Measurements from ENCODE around the gene CFD. TPM values are rescaled to one million over a fixed set of nuclear protein-coding genes. Genes with fewer than 3 reads are reported as not detected.

CFD gene
- 0.83 and 156 TPM in 2 replicates for total RNA-seq (ENCODE audit: low replicate concordance)

GRCh38 chr19:858868-859843 is at the start of gene CFD:
TSS of gene CFD (plus strand) at chr19:859664. CDS start at chr19:859690, 26 bp downstream.

GRCh38 chr19:821825-822503 is 37.5 kb upstream of the CFD start, which contains the start of gene PLPPR3:
TSS of gene PLPPR3 (minus strand) at chr19:821955. CDS start at chr19:821559, 396 bp downstream.

GRCh38 chr19:827710-828321 is 31.6 kb upstream of the CFD start, which contains the start of gene AZU1:
TSS of gene AZU1 (plus strand) at chr19:827837. CDS start at chr19:827847, 10 bp downstream.

GRCh38 chr19:840519-841206 is 18.8 kb upstream of the CFD start, which contains the start of gene PRTN3:
TSS of gene PRTN3 (plus strand) at chr19:840999. CDS start at chr19:841009, 10 bp downstream.

GRCh38 chr19:852136-853013 is 7.1 kb upstream of the CFD start, which contains the start of gene ELANE:
TSS of gene ELANE (plus strand) at chr19:852303. CDS start at chr19:852329, 26 bp downstream.

GRCh38 chr19:892894-893689 is 33.6 kb downstream of the CFD start, which contains the start of the genes MED16 and RNU6-9:
TSS of gene MED16 (minus strand) at chr19:893187. CDS start at chr19:891131, 2,056 bp downstream.
TSS of gene RNU6-9 (plus strand) at chr19:893484.

Other genes starting within 250 kb of the CFD start
- gene POLRMT, start 226.1 kb upstream of the CFD start, total RNA-seq (ENCODE audit: low replicate concordance) = 16.6 and 19.8 TPM in 2 replicates
- gene FGF22, start 219.8 kb upstream of the CFD start, total RNA-seq (ENCODE audit: low replicate concordance) = not detected in 2 replicates
- gene RNF126, start 196.4 kb upstream of the CFD start, total RNA-seq (ENCODE audit: low replicate concordance) = 6.2 and 24.2 TPM in 2 replicates
- gene FSTL3, start 183.3 kb upstream of the CFD start, total RNA-seq (ENCODE audit: low replicate concordance) = 22.8 and 81.7 TPM in 2 replicates
- gene PRSS57, start 164.2 kb upstream of the CFD start, total RNA-seq (ENCODE audit: low replicate concordance) = not detected in 2 replicates
- gene PALM, start 150.7 kb upstream of the CFD start, total RNA-seq (ENCODE audit: low replicate concordance) = 6.0 and 26.7 TPM in 2 replicates
- gene MISP, start 108.6 kb upstream of the CFD start, total RNA-seq (ENCODE audit: low replicate concordance) = under 0.01 TPM in 1 of 2 replicates, not detected in the other
- gene PTBP1, start 62.2 kb upstream of the CFD start, total RNA-seq (ENCODE audit: low replicate concordance) = 77.1 and 91.9 TPM in 2 replicates
- 0.15 and 1.2 TPM in 2 replicates for gene PLPPR3, start 37.7 kb upstream of the CFD start, total RNA-seq (ENCODE audit: low replicate concordance)
- not detected in 2 replicates for gene AZU1, start 31.8 kb upstream of the CFD start, total RNA-seq (ENCODE audit: low replicate concordance)
- gene PRTN3, start 18.7 kb upstream of the CFD start, total RNA-seq (ENCODE audit: low replicate concordance) = not detected in 2 replicates
- gene ELANE, start 7.4 kb upstream of the CFD start, total RNA-seq (ENCODE audit: low replicate concordance) = 0.15 TPM in 1 of 2 replicates, not detected in the other
- gene MED16, start 33.5 kb downstream of the CFD start, total RNA-seq (ENCODE audit: low replicate concordance) = 23.5 and 33.1 TPM in 2 replicates
- gene RNU6-9, start 33.8 kb downstream of the CFD start, total RNA-seq (ENCODE audit: low replicate concordance) = not detected in 2 replicates
- 6.8 and 24.8 TPM in 2 replicates for gene R3HDM4, start 53.6 kb downstream of the CFD start, total RNA-seq (ENCODE audit: low replicate concordance)
- not detected in 2 replicates for gene KISS1R, start 57.7 kb downstream of the CFD start, total RNA-seq (ENCODE audit: low replicate concordance)
- 7.6 and 15.2 TPM in 2 replicates for gene ARID3A, start 66.4 kb downstream of the CFD start, total RNA-seq (ENCODE audit: low replicate concordance)
- gene WDR18, start 124.7 kb downstream of the CFD start, total RNA-seq (ENCODE audit: low replicate concordance) = 37.1 and 127 TPM in 2 replicates
- gene GRIN3B, start 140.8 kb downstream of the CFD start, total RNA-seq (ENCODE audit: low replicate concordance) = 0.23 and 0.45 TPM in 2 replicates
- gene TMEM259, start 161.5 kb downstream of the CFD start, total RNA-seq (ENCODE audit: low replicate concordance) = 41.3 and 58.0 TPM in 2 replicates
- not detected in 2 replicates for gene RNU6-2, start 161.9 kb downstream of the CFD start, total RNA-seq (ENCODE audit: low replicate concordance)
- 268 and 324 TPM in 2 replicates for gene CNN2, start 166.9 kb downstream of the CFD start, total RNA-seq (ENCODE audit: low replicate concordance)
- 2.2 and 8.4 TPM in 2 replicates for gene ABCA7, start 180.4 kb downstream of the CFD start, total RNA-seq (ENCODE audit: low replicate concordance)
- 0.82 and 4.7 TPM in 2 replicates for gene ARHGAP45, start 207.5 kb downstream of the CFD start, total RNA-seq (ENCODE audit: low replicate concordance)
- 127 and 132 TPM in 2 replicates for gene POLR2E, start 235.7 kb downstream of the CFD start, total RNA-seq (ENCODE audit: low replicate concordance)
- 382 and 1,065 TPM in 2 replicates for gene GPX4, start 244.3 kb downstream of the CFD start, total RNA-seq (ENCODE audit: low replicate concordance)

All from smooth muscle cell of the coronary artery (primary cell).